Stimulated activated CD4-positive, alpha-beta T cell treated with anti-CD3 and anti-CD28 coated beads, Interleukin-2, amount 100 ng/mL, for 4 hours (primary cell): Measurements from ENCODE around the gene OPRL1.

Source experiments
- DNase-seq: peaks from one replicate; pipeline ENCODE4 v3.0.0-alpha.2; 2020; ENCODE audit warnings: low read depth

Gene OPRL1

DNA sequence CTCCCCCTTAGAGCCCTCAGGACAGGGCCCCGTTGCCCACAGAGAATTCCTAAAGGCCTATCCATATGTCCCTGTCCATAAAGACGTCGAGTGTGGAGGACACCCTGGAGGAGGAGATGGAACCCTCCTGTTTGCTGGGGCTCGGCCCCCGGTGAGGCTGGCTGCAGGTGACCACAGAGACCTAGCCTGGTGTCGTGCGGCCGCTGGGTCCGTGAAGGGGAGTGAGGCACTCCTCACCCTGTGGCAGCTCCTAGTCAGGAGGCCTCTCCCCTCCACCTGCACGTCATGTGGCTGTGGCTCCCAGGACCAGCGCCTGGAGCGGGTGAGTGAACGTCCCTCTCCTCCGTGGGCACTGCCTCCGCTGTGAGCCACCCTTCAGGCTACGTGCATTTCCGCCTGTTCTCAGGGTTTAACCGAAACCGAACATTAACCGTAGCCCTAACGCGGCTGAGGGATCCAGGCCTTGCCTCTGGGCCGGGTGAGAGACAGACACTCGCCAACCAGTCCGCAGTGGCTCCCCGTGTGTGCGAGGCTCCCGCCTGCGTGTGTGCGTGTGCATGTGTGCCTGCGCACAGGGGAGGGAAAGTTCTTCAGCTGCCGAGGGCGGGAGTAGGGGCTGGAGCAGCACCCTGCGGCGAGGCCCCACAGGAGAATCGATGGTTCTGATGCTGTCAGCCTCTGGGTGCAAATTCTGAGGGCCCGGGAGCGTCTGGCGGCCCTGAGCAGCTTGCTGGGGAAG is 22.8 kb upstream of the OPRL1 start:
- no peak for DNase-seq

DNA sequence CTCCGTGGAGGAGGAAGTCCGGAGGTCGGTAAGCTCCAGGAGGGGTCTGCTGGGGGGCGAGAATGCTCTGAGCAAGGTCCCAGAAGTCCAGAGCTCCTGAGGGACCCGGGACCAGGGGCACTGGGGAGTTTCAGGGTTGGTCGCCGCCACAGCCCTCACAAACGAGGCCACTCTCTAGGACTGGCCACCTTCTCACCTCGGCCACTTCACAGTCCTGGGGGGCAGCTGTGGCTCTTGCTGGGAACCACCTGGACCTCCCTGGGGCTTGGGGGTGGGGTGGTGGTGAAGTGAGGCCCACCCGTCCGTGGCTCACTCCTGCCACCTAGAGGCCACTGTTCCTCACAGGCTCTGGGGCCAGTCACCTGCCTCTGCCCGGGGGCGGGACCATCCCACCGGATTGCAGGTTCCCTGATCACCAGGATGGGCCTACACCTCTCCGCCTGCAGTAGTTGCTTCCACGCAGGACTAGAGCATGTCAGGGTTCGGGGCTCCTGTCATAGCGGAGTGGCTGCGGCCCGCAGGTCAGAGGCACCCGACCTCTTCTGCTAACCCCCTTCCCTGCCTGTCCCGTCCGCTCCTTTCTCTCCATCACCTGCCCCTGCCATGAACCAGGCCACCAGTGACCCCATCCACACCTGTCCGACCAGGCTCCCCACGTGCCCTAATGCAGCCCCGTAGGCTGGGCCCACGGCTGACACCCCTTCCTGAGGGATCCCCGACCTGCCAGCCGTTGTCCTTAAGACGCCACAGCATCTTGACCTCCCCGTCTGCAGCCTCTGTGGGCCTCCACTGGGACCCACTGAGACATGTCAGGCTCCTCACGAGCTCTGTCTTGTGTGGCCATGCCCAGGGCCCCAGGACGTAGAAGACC is 22.0 kb upstream of the OPRL1 start:
- peak; percentile 73 for DNase-seq

DNA sequence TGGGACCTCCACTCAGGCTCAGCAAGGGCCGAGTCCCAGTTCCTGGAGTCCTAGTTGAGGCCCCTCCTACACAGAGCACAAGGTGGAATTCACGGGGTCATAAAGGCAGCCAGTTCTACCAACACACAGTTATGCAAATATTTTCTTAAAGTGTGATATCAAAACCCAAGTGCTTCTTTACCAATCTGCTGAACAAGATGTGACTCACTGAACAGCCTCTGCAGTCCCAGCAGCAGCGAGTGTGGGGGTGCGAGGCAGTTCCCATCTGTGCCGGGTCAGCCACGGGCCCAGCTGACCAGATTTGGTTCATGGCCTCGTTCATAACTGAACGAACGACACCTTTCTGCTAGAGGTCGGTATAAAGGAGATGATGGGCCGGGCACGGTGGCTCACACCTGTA is 21.3 kb upstream of the OPRL1 start:
- no peak for DNase-seq

DNA sequence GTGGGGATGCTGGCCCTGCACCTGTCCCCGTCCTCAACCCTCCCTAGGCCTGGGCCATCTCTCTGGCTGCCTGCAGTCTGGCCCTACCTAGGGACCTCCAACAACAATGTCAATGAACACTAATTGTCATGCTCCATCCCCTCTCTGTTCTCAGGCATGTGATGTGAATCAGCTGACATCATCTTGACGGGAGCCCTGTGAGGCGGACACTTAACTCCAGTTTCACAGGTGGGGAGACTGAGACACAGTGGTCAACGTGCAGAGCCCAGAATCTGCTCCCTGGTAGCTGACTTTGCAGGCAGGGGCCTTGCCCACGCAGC is 17.6 kb upstream of the OPRL1 start:
- no peak for DNase-seq

DNA sequence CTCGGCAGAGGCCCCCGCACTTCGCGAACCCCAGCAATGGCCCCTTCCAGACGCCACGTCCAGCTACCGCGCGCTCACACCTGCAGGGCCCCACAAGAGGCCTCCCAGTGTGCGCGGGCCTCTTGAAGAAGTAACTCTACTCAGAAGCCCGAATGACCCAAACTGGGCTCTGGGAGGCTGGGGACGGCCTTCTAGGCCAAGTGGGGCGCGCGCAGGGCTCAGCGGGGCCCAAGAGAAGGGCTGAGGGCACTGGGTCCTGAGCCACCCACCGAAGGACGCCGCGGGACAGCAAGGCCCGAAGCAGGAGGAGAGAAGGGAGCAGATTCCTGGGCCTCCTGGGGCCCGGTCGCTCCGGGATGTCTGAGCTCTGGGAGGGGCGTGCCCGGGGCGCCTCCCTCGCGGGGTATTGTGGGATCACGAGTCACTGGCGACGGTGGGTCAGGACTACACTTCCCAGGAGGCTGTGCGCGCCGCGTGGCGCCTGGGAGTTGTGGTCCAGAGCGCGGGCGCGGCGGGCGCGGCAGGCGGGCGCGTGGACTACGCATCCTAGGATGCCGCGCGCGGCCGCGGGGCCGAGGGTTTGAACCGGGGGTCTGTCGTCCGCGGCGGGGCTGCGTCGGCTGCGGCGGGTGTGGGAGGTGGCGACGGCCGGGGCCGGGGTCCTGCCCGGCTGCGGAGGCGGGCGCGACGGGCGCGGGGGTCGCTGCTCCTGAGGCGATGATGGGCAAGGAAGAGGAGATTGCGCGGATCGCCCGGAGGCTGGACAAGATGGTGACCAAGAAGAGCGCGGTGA is 17.1 kb upstream of the OPRL1 start, which contains the start of gene TCEA2:
Gene TCEA2, plus strand, starts transcription at position 603 of the 793 bp plus-strand sequence. Its CDS starts 115 bp downstream, at position 718.
- peak; percentile 93 for DNase-seq

DNA sequence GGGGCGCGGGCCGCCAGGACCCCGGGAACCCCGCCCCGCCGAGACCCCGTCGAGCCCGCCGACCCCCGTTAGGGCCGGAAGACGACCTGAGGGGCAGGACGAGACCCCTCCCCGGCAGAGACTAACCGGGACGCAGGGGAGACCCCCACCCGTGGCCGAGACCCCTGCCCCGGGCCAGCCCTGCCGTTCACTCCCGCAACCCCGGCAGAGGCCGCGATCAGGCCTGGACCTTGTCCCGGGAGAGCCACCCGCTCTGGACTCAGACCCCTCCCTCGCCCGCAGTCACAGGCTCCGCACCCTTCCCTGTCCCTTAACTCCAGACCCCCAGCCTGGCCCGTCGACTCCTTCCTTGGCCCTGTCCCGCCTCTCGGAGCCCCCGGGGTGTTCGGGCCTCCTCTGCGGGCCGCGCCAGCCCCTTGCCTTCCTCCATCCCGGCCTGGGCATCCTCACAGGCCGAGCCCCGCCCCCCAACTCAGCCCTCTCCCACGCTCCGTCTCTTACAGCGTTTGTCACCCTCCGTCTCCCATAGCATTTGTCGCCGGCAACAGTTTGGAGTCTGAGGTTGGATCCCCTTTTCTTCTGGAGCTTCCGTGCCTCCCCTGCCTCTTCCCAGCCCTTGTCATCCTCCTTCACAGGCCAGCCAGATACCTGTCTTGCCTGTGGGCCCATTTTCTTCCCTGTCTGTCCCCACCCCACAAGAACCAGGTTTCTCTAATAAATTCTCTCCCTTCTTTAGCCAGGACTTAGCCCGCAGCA is 16.3 kb upstream of the OPRL1 start:
- no peak for DNase-seq

DNA sequence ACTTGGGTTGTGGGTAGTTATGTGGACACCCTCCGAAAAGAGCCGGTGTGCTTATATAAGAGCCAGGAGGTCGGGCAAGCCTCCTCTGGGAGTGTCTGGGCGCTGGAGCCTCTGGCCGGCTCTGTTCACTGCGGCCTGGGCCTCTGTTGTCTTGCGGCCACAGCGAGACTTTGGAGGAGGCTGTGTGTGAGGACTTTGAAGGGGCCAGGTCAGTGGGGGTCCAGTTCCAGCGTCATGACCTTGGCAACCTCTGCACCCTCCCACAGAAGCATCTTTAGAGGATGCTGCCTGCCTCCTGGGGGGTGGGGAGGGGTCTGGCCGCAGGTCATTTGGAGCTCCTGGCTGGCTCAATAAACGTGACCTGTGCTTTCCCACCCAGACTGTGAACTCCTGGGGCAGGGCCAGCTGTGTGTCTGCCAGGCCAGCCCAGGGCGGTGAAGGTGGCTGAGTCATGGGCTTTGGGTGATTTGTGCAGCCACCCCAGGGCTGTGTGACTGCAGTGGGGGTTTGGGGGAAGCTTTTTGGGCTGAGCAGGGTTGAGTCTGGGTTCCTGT is 15.7 kb upstream of the OPRL1 start:
- DNase-seq = no peak

DNA sequence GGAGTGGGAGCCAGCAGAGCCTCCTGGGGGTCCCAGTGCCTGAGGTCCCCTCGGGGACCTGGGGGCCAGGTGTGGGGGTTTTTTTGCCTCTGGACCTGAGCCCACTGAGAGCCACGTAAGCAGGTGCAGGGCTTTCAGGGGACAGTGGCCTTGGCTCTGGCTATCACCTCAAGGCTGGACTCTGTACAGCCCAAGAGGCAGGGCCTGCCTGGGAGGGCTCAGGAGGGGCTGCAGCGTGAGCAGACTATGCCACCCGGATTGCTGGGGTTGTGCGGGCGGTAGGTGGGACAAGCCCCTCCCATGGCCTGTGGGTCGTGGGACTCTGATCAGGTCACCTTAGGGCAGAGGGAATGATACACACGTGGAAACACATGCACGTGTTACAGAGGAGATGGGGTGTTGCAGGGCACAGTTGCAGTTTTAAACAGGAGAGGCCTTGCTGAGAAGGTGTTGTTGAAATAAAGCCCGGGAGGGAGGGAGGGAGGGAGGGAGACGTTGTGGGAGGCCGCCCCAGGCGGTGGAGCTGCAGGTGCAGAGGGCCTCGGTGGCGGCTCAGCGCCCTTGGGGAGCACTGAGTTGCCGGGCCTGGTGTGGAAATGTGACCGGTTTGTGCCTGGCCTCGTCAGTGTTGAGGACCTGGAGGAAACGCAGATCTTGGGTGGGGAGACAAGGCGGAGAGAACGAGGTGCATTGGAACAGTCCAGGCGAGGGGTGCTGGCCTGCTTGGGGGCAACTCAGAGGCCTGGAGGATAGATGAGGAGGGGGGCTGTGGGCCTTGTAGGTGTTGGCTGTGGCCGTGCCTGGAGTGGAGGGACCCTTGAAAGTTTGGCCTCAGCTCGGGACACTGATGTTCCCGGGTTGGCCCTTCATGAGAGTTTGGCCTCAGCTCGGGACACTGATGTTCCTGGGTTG is 14.6 kb upstream of the OPRL1 start:
- no peak for DNase-seq

DNA sequence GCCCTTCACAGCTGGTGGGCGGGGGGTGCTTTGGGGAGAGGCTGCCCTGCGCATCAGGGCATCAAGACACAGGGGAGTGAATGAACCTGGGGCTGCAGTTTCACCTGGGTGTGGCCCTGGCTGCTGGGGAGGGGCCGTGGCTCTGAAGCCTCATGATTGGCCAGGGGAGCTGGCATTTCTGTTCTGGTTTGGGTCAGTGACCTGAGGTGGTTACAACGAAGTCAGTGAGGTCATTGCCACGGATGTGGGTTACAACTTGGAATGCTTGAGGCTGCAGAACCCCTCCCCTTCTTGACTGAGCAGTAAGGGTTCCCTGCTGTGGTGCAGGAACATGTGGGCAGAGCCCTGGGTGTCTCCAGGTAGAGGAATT is 13.9 kb upstream of the OPRL1 start:
- DNase-seq = no peak

DNA sequence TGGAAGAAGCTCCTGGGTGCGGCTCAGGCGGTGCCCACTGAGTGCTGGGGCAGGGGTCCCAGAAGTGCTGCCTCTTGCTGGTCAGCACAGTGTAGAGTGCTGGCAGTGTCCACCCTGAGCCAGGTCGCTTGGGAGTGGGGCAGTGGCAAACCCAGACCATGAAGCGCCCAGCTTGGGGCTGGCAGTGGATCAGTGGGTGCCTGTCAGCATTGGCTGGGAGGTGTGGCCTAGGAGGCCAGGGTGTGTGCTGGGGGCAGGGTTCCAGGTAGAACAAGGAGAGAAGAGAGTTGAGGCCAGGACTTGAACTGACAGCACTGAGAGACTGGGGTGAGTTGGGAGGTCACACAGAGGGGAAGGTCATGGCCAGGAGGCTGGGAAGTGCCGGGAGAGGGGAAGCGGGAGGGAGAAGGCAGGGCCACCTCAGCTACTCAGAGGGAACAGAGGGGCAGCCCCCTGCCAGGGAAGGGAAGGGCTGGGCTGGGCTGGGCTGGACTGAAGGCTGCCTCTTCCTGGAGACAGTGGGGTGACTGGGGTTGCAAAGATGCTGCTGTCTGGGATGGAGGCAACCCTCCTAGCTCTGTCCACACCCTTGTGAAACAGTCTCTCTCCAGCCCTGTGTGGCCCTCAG is 12.8 kb upstream of the OPRL1 start:
- no peak for DNase-seq

DNA sequence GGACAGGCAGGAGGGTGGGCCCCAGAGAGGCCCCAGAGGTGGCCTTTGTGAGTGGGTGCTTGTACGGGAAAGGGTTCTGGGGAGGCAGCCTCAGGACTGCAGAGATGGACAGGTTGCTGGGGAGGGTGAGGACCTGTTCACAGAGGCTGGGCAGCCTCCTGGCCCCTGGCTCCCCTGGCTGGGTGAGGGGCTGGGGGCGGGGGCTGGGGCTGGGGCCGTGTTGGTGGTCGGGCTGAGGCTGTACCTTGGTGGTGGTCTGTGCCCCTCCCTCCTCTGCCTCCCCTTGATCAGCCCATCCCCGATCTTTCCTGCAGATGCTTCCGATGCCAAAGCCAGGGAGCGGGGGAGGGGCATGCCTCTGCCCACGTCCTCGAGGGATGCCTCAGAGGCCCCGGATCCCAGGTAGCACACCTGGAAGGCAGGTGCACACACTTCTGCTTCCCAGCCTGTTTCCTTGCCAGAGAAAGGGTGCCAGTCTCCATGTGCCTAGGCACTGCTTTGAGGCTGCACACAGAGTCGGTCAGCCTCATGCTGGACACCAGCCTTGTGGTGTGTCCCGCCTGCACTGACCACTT is 12.1 kb upstream of the OPRL1 start:
- no peak for DNase-seq

DNA sequence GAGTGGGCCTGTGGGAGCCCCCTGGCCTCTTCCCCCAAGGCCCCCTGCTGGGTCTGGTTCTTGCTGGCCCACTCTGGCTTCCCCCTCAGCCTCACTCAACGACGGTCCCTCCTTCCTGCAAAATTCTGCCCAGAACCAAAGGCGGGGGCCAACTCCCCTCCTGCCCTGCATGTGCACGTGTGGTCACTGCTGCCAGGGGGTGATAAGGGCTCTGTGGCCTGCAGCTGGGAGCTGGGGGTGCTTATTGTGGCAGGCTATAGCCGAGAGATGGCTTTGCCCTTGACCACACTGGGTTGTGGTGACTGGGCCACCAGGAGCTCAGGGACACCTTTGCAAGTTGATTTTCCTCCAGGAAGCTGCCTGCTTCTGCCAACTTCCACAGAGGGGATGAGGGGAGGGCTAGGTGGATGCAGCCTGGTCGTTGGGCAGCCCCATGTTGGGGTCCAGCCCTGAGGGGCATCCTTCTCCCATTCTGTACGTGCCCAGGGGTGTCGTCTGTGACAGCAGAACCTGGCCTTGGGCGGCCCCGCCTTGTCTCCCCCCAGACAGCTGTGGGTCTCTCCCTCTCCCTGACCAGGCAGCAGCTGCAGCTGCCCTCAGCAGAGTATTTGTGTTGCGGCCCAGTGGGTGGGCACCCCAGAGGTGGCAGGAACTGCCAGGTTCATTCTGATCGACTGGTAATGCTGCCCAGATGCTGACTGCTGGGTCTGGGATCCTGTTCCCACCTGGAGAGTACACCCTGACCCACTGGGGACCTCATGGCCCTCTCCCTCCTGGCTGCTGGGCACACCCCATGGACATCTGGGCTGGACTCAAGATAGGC is 11.3 kb upstream of the OPRL1 start:
- no peak for DNase-seq

DNA sequence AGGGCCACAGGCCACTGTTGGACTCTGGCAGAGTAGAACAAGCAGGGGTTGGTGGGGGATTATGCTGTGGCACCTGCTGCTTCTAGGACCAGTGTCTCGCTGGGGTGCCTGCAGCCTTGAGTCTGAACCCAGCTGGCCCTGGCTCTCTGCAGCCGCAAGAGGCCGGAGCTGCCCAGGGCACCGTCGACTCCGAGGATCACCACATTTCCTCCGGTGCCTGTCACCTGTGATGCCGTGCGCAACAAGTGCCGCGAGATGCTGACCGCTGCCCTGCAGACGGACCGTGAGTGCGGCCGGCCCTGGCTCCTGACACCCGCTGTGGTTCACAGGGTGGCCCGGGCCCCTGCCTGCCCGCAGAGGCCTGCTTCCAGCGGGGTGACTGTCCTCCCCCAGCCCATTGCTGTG is 10.7 kb upstream of the OPRL1 start:
- DNase-seq = no peak

DNA sequence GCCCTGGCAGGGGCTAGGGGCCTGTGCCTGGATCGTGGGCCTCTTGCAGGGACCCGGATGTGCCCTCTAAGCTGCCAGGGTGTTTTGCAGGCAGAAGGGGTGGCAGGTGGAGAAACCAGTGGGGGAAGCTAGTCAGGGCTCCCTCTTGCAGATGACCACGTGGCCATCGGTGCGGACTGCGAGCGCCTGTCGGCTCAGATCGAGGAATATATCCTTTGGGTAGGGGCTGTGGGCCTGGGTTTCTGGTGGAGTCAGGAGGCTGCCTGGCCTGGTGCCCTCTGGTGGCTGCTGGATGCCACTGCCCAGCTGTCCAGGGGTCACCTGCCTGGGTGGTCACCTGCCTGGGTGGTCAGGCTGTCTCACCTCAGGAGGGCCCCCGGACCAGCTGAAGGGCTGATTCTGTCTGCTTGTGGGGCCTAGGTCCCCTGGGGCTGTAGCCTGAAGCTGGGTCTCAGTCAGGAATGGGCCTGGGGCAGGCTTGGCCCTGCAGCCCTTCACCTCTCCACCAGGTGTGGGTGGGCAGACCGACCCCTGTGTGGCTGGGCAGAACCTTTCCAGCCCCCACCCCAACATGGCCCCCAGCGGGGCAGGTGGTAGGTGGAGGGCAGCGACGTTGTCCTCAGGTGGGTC is 10.2 kb upstream of the OPRL1 start:
- no peak for DNase-seq

DNA sequence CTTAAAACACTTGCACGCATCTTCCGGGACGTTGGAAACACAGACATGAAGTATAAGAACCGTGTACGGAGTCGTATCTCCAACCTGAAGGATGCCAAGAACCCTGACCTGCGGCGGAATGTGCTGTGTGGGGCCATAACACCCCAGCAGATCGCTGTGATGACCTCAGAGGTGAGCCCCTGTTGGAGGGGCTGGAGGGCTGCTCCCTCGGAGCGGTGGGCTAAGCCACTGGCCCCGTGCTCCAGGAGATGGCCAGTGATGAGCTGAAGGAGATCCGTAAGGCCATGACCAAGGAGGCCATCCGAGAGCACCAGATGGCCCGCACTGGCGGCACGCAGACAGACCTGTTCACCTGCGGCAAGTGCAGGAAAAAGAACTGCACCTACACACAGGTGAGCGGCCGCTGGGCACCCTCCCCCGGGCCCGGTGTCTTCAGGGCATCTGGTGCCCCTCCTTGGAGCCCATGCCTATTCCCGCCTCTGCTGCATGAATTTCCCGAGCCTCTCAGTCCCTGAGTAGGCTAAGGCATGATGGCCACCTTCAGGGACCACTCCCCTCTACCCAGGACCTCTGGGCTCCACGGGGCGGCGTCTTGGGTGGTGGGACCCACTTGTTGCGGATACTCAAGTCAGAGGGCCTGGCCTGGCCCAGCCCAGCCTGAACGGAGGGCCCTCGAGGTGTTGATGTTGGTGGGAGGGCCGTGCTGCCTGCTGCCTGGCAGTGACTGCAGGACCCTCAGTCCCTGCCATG is 9.5 kb upstream of the OPRL1 start:
- DNase-seq = no peak

DNA sequence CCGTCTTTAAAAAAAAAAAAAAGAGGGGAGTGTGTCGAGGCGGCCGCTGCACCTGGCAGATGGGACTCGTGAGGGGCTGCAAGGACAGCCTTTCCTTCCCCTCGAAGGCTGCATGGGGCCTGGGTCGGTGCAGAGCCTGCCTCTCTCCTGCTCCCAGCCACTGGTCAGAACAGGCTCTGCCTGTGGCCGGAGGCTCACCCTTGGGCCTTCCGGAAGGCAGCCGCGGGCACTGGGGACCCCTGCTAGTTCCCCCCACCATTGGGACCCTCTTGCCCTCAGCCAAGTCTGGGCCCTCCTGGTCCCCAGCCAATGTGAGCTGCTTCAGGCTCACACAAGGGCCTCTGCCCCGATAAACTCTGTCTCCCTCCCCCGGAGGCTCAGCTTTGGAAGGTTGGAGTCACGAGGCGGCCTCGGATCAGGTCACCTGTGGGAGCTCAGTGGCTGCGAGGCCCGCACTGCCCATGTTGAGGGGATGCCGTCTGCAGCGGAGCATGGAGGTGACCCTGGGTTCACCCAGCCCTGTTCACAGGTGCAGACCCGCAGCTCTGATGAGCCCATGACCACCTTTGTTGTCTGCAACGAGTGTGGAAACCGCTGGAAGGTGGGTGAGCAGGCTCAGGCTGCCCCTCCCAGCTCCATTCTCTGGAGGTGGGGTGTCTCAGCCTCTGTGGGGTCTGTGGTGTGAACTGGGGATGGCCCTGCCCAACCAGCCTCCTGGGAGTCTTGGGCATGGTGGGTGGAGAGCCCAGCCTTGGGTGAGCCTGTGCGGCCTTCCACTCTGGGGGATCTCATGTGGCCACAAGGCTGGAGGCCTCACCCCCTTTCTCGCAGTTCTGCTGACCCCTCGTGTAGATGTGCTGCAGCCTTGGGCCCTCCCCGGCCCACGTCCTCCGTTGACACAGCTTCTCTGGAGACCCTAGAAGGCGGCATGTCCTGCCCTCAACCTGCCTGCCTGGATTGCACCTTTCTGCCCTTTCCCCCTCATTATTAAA is 8.2 kb upstream of the OPRL1 start:
- DNase-seq = no peak
